WTC11 (cell line): ENCODE data around the gene ZNF91. TPM values are rescaled to one million over a fixed set of nuclear protein-coding genes. Genes with fewer than 3 reads are reported as not detected.
"Not testable (repeated sequence)": the region's sequence is repeated elsewhere in the genome, so short reads cannot be mapped to it uniquely, and the experiment has no call there.

Experiments used
- ATAC-seq: fragments of 200-7000 bp; cut with Tn5 transposase; 2 replicates; pipeline ENCODE4 v1.10.0; 2021; ENCODE audit warnings: mild to moderate bottlenecking, moderate library complexity
- CTCF ChIA-PET: fragments of 300-600 bp; sonication (Branson Sonifier 250); formaldehyde crosslinking; loops from one replicate; lab custom pipeline; 2021; ENCODE audit warnings: antibody characterized with exemption; lab: Charles Lee
- POLR2A ChIA-PET: fragments of 350-600 bp; sonication (Branson Sonifier 250); formaldehyde crosslinking; loops from one replicate; lab custom pipeline; 2021; ENCODE audit warnings: antibody characterized with exemption; lab: Charles Lee
- DNase-seq: peaks from one replicate; pipeline ENCODE4 v3.0.0; 2021; ENCODE audit warnings: low spot score
- H3K27ac Mint-ChIP-seq: 2 replicates; pipeline ENCODE4 v1.8.0; 2021; ENCODE audit warnings: mixed read lengths
- H3K27me3 Mint-ChIP-seq: 2 replicates; pipeline ENCODE4 v1.8.0; 2021; ENCODE audit warnings: low read depth, mild to moderate bottlenecking, moderate library complexity, mixed read lengths
- H3K36me3 Mint-ChIP-seq: 2 replicates; pipeline ENCODE4 v1.8.0; 2021; ENCODE audit warnings: mixed read lengths
- H3K4me1 Mint-ChIP-seq: 2 replicates; pipeline ENCODE4 v1.8.0; 2022; ENCODE audit warnings: mixed read lengths
- H3K4me3 Mint-ChIP-seq: 2 replicates; pipeline ENCODE4 v1.8.0; 2021; ENCODE audit warnings: mild to moderate bottlenecking, moderate library complexity, mixed read lengths
- H3K9me3 Mint-ChIP-seq: 2 replicates; pipeline ENCODE4 v1.8.0; 2021; ENCODE audit warnings: mixed read lengths
- EMX1 ChIP-seq: fragments of 250-450 bp; sonication (Bioruptor Pico); IDR thresholded peaks from 2 replicates; pipeline ENCODE4 v1.8.0; 2021; ENCODE audit warnings: mild to moderate bottlenecking
- FOXP1 ChIP-seq: sonication (generic); formaldehyde crosslinking; IDR thresholded peaks from 2 replicates; pipeline ENCODE4 v1.8.0; 2022; ENCODE audit warnings: missing genetic modification reagents, mild to moderate bottlenecking, moderate library complexity, borderline replicate concordance
- NFATC4 ChIP-seq: fragments of 250-450 bp; sonication (Bioruptor Pico); IDR thresholded peaks from 2 replicates; pipeline ENCODE4 v1.9.0; 2021; ENCODE audit warnings: mild to moderate bottlenecking
- NR1H2 ChIP-seq: sonication (generic); formaldehyde crosslinking; IDR thresholded peaks from 2 replicates; pipeline ENCODE4 v1.9.0; 2021; ENCODE audit warnings: mild to moderate bottlenecking, moderate library complexity, missing genetic modification reagents
- ZNF263 ChIP-seq: sonication (generic); formaldehyde crosslinking; IDR thresholded peaks from 2 replicates; pipeline ENCODE4 v1.8.1; 2022; ENCODE audit warnings: low read depth, mild to moderate bottlenecking, moderate library complexity, missing genetic modification reagents
- total RNA-seq: library from RNA; stranded (reverse); gene quantifications from 3 replicates; pipeline ENCODE4 v1.2.3, GENCODE V29; 2021
- TF ChIP-seq, protein P1 (sequence below): sonication (generic); formaldehyde crosslinking; IDR thresholded peaks from 2 replicates; pipeline ENCODE4 v1.8.1; 2023; ENCODE audit warnings: mild to moderate bottlenecking, missing genetic modification reagents, borderline replicate concordance
- TF ChIP-seq, protein P2 (sequence below): fragments of 250-450 bp; sonication (Bioruptor Pico); IDR thresholded peaks from 2 replicates; pipeline ENCODE4 v1.8.0; 2021; ENCODE audit warnings: mild to moderate bottlenecking
- TF ChIP-seq, protein P3 (sequence below): sonication (generic); formaldehyde crosslinking; IDR thresholded peaks from 2 replicates; pipeline ENCODE4 v1.8.1; 2023; ENCODE audit warnings: mild to moderate bottlenecking, missing genetic modification reagents
- TF ChIP-seq, protein P4 (sequence below): sonication (generic); formaldehyde crosslinking; IDR thresholded peaks from 2 replicates; pipeline ENCODE4 v1.8.1; 2022; ENCODE audit warnings: mild to moderate bottlenecking, moderate library complexity, missing genetic modification reagents

The ZNF91 gene
- total RNA-seq, 1 experiment from 2014 or later: 40.3 TPM

DNA sequence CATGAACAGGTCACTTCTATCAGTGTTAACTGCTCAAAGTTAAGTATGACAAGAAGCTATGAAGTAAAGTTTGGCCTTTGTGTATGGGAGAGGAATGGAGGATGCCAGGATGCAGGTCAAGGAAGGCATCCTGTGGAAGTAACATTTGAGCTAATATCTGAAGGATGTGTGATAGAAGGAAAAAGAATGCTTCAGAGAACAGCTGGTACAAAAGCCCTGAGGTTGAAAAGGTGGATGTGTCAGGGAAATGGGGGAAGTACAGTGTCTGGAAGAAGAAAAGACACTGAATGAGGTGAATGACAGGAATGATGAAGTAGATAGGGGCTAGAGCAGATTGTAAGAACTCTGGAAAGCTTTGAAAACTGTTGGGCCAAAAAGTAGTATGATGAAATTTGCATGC is 67.1 kb downstream of the ZNF91 start (continued):
- TF ChIP-seq, protein P1, sequence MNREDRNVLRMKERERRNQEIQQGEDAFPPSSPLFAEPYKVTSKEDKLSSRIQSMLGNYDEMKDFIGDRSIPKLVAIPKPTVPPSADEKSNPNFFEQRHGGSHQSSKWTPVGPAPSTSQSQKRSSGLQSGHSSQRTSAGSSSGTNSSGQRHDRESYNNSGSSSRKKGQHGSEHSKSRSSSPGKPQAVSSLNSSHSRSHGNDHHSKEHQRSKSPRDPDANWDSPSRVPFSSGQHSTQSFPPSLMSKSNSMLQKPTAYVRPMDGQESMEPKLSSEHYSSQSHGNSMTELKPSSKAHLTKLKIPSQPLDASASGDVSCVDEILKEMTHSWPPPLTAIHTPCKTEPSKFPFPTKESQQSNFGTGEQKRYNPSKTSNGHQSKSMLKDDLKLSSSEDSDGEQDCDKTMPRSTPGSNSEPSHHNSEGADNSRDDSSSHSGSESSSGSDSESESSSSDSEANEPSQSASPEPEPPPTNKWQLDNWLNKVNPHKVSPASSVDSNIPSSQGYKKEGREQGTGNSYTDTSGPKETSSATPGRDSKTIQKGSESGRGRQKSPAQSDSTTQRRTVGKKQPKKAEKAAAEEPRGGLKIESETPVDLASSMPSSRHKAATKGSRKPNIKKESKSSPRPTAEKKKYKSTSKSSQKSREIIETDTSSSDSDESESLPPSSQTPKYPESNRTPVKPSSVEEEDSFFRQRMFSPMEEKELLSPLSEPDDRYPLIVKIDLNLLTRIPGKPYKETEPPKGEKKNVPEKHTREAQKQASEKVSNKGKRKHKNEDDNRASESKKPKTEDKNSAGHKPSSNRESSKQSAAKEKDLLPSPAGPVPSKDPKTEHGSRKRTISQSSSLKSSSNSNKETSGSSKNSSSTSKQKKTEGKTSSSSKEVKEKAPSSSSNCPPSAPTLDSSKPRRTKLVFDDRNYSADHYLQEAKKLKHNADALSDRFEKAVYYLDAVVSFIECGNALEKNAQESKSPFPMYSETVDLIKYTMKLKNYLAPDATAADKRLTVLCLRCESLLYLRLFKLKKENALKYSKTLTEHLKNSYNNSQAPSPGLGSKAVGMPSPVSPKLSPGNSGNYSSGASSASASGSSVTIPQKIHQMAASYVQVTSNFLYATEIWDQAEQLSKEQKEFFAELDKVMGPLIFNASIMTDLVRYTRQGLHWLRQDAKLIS (CRISPR knock-in tag): no peak

DNA sequence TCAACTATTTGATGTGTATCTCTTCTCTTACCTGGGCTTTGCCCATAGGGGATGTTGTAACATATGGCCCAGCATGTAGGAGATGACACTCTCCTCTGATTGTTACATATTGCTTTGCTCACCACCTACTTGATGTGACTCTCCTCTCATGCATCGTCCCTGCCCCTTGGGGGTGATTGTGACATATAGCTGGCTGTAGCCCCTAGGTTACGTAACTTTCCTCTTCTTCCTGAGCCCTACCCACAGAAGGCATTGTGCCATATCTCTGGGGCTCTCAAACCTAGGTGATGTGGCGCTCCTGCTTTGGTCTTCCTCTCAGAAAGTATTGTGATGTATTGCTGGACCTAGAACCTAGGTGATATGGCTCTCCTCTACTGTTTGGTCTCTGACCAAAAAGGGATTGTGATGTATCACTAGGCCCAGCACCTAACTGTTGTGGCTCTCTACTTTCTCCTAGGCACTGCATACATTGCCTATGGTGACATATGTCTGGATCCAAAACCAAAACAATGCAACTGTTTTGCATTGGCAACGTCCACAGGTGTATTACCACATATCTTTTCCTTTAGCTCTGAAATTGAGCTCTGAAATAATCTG is 73.2 kb downstream of the ZNF91 start:
- POLR2A ChIA-PET: no interaction called here
- Mint-ChIP-seq H3K9me3 (peaks cover 85% of the 10 kb centered on the region), H3K27me3 (peaks cover 30% of the 10 kb centered on the region), H3K27ac (no peak overlapping the region), H3K36me3 (peaks cover 23% of the 10 kb centered on the region), H3K4me1 (no peaks in the 10 kb centered on the region), H3K4me3 (no peak overlapping the region)
- no peak for TF ChIP-seq NFATC4 (CRISPR knock-in tag)
- TF ChIP-seq EMX1 (CRISPR knock-in tag): no peak
- TF ChIP-seq, protein P2, sequence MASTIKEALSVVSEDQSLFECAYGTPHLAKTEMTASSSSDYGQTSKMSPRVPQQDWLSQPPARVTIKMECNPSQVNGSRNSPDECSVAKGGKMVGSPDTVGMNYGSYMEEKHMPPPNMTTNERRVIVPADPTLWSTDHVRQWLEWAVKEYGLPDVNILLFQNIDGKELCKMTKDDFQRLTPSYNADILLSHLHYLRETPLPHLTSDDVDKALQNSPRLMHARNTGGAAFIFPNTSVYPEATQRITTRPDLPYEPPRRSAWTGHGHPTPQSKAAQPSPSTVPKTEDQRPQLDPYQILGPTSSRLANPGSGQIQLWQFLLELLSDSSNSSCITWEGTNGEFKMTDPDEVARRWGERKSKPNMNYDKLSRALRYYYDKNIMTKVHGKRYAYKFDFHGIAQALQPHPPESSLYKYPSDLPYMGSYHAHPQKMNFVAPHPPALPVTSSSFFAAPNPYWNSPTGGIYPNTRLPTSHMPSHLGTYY (CRISPR knock-in tag): no peak
- TF ChIP-seq ZNF263 (CRISPR knock-in tag): no peak
- CTCF ChIA-PET: no interaction called here
- ATAC-seq (no peak), DNase-seq (no peak)

DNA sequence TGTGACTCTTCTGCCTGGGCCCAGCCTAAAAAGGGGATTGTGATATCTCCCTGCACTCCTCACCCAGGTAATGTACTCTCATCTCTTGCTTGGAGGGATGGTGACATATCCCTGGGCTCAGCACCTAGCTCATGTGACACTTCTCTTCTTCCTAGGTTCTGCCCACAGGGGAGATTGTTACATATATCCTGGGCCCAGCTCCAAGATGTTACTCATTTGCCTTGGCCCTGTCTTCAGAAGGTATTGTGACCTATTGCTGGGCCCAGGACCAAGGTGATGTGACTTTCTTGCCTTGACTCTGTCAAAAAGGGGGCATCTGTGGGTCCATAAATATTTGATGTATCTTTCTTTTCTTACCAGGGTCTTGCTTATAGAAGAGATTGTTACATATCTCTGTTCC is 73.9 kb downstream of the ZNF91 start:
- Mint-ChIP-seq H3K27me3 (peaks cover 32% of the 10 kb centered on the region), H3K9me3 (peaks cover 89% of the 10 kb centered on the region), H3K36me3 (peaks cover 24% of the 10 kb centered on the region)
- H3K4me1 Mint-ChIP-seq, H3K27ac Mint-ChIP-seq, CTCF ChIA-PET, POLR2A ChIA-PET, DNase-seq, ATAC-seq, H3K4me3 Mint-ChIP-seq: not testable (repeated sequence)

DNA sequence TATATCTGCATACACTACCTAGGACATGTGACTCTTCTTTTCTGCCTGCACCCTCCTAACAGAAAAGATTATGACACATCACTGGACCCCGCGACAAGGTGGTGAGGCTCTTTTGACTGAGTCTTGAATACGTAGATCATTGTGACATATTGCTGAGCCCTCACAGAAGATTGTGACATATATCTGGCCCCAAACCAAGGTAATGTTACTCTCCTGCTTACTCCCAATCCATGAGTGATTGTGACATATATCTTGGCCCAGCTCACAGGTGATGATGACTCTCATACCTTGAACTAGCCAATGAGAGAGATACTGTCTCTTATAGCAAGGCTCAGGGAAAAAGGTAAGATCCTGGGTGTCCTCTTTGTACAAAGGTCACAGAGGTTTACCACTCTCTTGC is 75.7 kb downstream of the ZNF91 start:
- POLR2A ChIA-PET, DNase-seq, CTCF ChIA-PET, H3K4me1 Mint-ChIP-seq, ATAC-seq, H3K27ac Mint-ChIP-seq, H3K4me3 Mint-ChIP-seq: not testable (repeated sequence)
- H3K27me3 Mint-ChIP-seq: peaks cover 32% of the 10 kb centered on the region
- peaks cover 24% of the 10 kb centered on the region for H3K36me3 Mint-ChIP-seq
- peaks cover 91% of the 10 kb centered on the region for H3K9me3 Mint-ChIP-seq

DNA sequence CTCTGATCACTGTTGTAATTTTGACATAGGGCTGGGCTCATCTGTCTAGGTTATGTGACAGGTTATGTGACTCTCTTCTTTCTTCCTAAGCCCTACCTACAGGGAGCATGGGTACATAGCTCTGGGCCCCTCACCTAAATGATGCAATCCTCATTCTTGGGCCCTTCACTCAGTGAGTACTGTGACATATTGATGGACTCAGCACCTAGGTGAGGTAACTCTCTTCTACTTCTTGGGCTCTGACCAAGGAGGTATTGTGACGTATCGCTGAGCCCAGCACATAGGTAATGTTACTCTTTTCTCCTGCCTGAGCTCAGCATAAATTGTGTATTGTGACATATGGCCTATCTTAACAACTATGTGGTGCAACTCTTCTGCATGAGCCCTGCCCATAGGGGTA is 76.3 kb downstream of the ZNF91 start:
- Mint-ChIP-seq H3K36me3 (peaks cover 25% of the 10 kb centered on the region; the same call in 1 of the 2 replicates), H3K9me3 (peaks cover 92% of the 10 kb centered on the region), H3K27me3 (peaks cover 29% of the 10 kb centered on the region)
- DNase-seq, H3K4me1 Mint-ChIP-seq, H3K4me3 Mint-ChIP-seq, CTCF ChIA-PET, ATAC-seq, POLR2A ChIA-PET, H3K27ac Mint-ChIP-seq: not testable (repeated sequence)

DNA sequence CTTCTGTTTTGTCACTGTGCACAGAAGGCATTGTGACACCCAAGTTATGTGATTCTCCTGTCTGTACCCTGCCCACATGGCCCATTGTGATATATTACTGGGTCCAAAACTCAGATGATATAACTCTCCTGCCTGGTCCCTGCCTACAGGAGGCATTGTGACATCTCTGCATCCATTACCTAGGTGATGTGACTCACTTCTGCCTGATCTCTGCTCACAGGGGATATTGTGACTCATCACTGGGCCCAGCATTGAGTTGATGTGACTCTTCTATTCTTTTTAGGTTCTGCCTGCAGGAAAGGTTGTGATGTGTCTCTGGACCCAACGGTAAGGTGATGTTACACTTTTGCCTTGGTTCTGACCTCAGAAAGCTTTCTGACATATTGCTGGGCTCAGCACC is 77.1 kb downstream of the ZNF91 start:
- ChIA-PET POLR2A (no interaction called here), CTCF (no interaction called here)
- Mint-ChIP-seq H3K36me3 (peaks cover 25% of the 10 kb centered on the region; the same call in 1 of the 2 replicates), H3K9me3 (peaks cover 92% of the 10 kb centered on the region), H3K27me3 (peaks cover 24% of the 10 kb centered on the region), H3K4me1 (no peaks in the 10 kb centered on the region), H3K27ac (no peak overlapping the region), H3K4me3 (no peak overlapping the region)
- TF ChIP-seq, protein P3, sequence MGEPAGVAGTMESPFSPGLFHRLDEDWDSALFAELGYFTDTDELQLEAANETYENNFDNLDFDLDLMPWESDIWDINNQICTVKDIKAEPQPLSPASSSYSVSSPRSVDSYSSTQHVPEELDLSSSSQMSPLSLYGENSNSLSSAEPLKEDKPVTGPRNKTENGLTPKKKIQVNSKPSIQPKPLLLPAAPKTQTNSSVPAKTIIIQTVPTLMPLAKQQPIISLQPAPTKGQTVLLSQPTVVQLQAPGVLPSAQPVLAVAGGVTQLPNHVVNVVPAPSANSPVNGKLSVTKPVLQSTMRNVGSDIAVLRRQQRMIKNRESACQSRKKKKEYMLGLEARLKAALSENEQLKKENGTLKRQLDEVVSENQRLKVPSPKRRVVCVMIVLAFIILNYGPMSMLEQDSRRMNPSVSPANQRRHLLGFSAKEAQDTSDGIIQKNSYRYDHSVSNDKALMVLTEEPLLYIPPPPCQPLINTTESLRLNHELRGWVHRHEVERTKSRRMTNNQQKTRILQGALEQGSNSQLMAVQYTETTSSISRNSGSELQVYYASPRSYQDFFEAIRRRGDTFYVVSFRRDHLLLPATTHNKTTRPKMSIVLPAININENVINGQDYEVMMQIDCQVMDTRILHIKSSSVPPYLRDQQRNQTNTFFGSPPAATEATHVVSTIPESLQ: no peak
- no peak for TF ChIP-seq NR1H2
- no peak for TF ChIP-seq ZNF263 (CRISPR knock-in tag)
- TF ChIP-seq, protein P4, sequence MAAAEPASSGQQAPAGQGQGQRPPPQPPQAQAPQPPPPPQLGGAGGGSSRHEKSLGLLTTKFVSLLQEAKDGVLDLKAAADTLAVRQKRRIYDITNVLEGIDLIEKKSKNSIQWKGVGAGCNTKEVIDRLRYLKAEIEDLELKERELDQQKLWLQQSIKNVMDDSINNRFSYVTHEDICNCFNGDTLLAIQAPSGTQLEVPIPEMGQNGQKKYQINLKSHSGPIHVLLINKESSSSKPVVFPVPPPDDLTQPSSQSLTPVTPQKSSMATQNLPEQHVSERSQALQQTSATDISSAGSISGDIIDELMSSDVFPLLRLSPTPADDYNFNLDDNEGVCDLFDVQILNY (CRISPR knock-in tag): no peak
- no peak for TF ChIP-seq FOXP1 (CRISPR knock-in tag)
- TF ChIP-seq NFATC4 (CRISPR knock-in tag): no peak
- ATAC-seq (no peak), DNase-seq (no peak)
